Measurements from ENCODE around the gene ANKDD1A.

GRCh38 chr15:64921711-64922110 lies 10.0 kb downstream of the ANKDD1A start:
- TF ChIP-seq NFYB (CRISPR knock-in tag; conservative IDR thresholded peaks at IDR 0.05; ENCODE audit: low read depth): no peak
- TF ChIP-seq JUN (CRISPR knock-in tag; IDR thresholded peaks at IDR 0.05): no peak
- no peak for TF ChIP-seq CREM (CRISPR knock-in tag; IDR thresholded peaks at IDR 0.05)
- no peak for TF ChIP-seq CTCF (IDR thresholded peaks at IDR 0.05)
- TF ChIP-seq ATF6 (CRISPR knock-in tag; IDR thresholded peaks at IDR 0.05): no peak
- TF ChIP-seq ZNF671 (CRISPR knock-in tag; IDR thresholded peaks at IDR 0.05): no peak
- TF ChIP-seq SMAD3 (CRISPR knock-in tag; IDR thresholded peaks at IDR 0.05; ENCODE audit: borderline replicate concordance): no peak
- no peak for TF ChIP-seq PREB (CRISPR knock-in tag; IDR thresholded peaks at IDR 0.05; ENCODE audit: borderline replicate concordance)
- TF ChIP-seq KAT7 (CRISPR knock-in tag; IDR thresholded peaks at IDR 0.05; ENCODE audit: borderline replicate concordance): no peak
- no peak for TF ChIP-seq GABPB1 (CRISPR knock-in tag; IDR thresholded peaks at IDR 0.05)
- TF ChIP-seq ATF2 (CRISPR knock-in tag; IDR thresholded peaks at IDR 0.05; ENCODE audit: borderline replicate concordance, low read depth): no peak

Data from WTC11 (cell line).